PC-3 (cell line): ENCODE data around the gene NADSYN1. TPM values are rescaled to one million over a fixed set of nuclear protein-coding genes. Genes with fewer than 3 reads are reported as not detected.
A peak's percentile ranks its signal among the peaks of the same experiment; 100 is the strongest.

Experiments used
- ATAC-seq: fragments of 200-7000 bp; cut with Tn5 transposase; 2 replicates; pipeline ENCODE4 v1.9.1; 2020; ENCODE audit warnings: mild to moderate bottlenecking, moderate library complexity
- BruUV-seq: library from RNA; stranded (reverse); fragments of 400-500 nt; replicated peaks from 2 replicates; lab custom pipeline; 2021; lab: Mats Ljungman, UMichigan
- CTCF ChIA-PET: fragments of 300-600 bp; sonication (Branson Sonifier 250); formaldehyde crosslinking; loops from one replicate; lab custom pipeline; 2022; ENCODE audit warnings: antibody characterized with exemption; lab: Charles Lee
- POLR2A ChIA-PET: fragments of 300-600 bp; sonication (Branson Sonifier 250); formaldehyde crosslinking; loops from one replicate; lab custom pipeline; 2022; ENCODE audit warnings: antibody characterized with exemption; ENCODE audit not compliant: unreplicated experiment; lab: Charles Lee
- DNase-seq: peaks from one replicate; pipeline ENCODE4 v3.0.0-alpha.2; 2015
- H2AFZ ChIP-seq: fragments of 300-600 bp; sonication (generic); 2 replicates; pipeline ENCODE4 v1.6.0; 2016; ENCODE audit warnings: antibody characterized with exemption, low read length
- H3F3A ChIP-seq: fragments of 300-600 bp; sonication (generic); one replicate; pipeline ENCODE4 v1.6.0; 2017; ENCODE audit warnings: antibody characterized with exemption, low read length, control low read depth, mild to moderate bottlenecking; ENCODE audit not compliant: unreplicated experiment
- H3K27ac ChIP-seq: fragments of 300-600 bp; sonication (generic); 2 replicates; pipeline ENCODE4 v1.5.1; 2016; ENCODE audit warnings: mild to moderate bottlenecking, low read length
- H3K27me3 ChIP-seq: fragments of 300-600 bp; sonication (generic); 2 replicates; pipeline ENCODE4 v1.6.1; 2016; ENCODE audit warnings: low read length, mixed read lengths
- H3K36me3 ChIP-seq: fragments of 300-600 bp; sonication (generic); 2 replicates; pipeline ENCODE4 v1.6.1; 2016; ENCODE audit warnings: low read depth, mixed run types, low read length, mixed read lengths
- H3K4me1 ChIP-seq: fragments of 300-600 bp; sonication (generic); 2 replicates; pipeline ENCODE4 v1.5.1; 2016; ENCODE audit warnings: low read length; ENCODE audit not compliant: insufficient read depth
- H3K4me2 ChIP-seq: fragments of 300-600 bp; sonication (generic); 2 replicates; pipeline ENCODE4 v1.6.0; 2016; ENCODE audit warnings: low read length
- H3K4me3 ChIP-seq: fragments of 300-600 bp; sonication (generic); 2 replicates; pipeline ENCODE4 v1.5.1; 2016; ENCODE audit warnings: mild to moderate bottlenecking, low read length, mixed read lengths
- H3K79me2 ChIP-seq: fragments of 300-600 bp; sonication (generic); 2 replicates; pipeline ENCODE4 v1.6.1; 2017; ENCODE audit warnings: low read length, mixed read lengths
- H3K9ac ChIP-seq: fragments of 300-600 bp; sonication (generic); 2 replicates; pipeline ENCODE4 v1.6.0; 2016; ENCODE audit warnings: mild to moderate bottlenecking, low read length
- H3K9me2 ChIP-seq: fragments of 300-600 bp; sonication (generic); replicated peaks from 2 replicates; pipeline ENCODE4 v1.6.1; 2016; ENCODE audit warnings: mixed run types, low read length, mixed read lengths
- H3K9me3 ChIP-seq: fragments of 300-600 bp; sonication (generic); 2 replicates; pipeline ENCODE4 v1.6.1; 2016; ENCODE audit warnings: low read length, mixed read lengths
- H4K20me1 ChIP-seq: fragments of 300-600 bp; sonication (generic); 2 replicates; pipeline ENCODE4 v1.6.1; 2016; ENCODE audit warnings: low read length, mixed read lengths
- EZH2 ChIP-seq: fragments of 300-600 bp; sonication (generic); IDR thresholded peaks from one replicate; pipeline ENCODE4 v1.6.1; 2017; ENCODE audit warnings: antibody characterized with exemption, mild to moderate bottlenecking, low read length; ENCODE audit not compliant: unreplicated experiment
- EZH2phosphoT487 ChIP-seq: fragments of 300-600 bp; sonication (generic); IDR thresholded peaks from 2 replicates; pipeline ENCODE4 v1.6.1; 2018; ENCODE audit warnings: mild to moderate bottlenecking, antibody characterized with exemption, low read length, borderline replicate concordance
- intact Hi-C: fragments of 100-400 bp; cut with micrococcal nuclease; formaldehyde crosslinking; loops from 2 replicates; pipeline ENCODE4 v1.9.0; 2023
- total RNA-seq: library from RNA; depleted of rRNA; stranded (reverse); fragments of >200 nt; gene quantifications from 2 replicates; pipeline ENCODE4 v1.2.3, GENCODE V29; 2014
- TF ChIP-seq, protein P1 (sequence below): fragments of 300-600 bp; sonication (generic); conservative IDR thresholded peaks from 2 replicates; pipeline ENCODE4 v1.5.1; 2017; ENCODE audit warnings: antibody characterized with exemption, low read depth, mild to moderate bottlenecking, low read length

The NADSYN1 gene
- total RNA-seq, 1 experiment from 2014 or later, result 64.8 TPM

DNA sequence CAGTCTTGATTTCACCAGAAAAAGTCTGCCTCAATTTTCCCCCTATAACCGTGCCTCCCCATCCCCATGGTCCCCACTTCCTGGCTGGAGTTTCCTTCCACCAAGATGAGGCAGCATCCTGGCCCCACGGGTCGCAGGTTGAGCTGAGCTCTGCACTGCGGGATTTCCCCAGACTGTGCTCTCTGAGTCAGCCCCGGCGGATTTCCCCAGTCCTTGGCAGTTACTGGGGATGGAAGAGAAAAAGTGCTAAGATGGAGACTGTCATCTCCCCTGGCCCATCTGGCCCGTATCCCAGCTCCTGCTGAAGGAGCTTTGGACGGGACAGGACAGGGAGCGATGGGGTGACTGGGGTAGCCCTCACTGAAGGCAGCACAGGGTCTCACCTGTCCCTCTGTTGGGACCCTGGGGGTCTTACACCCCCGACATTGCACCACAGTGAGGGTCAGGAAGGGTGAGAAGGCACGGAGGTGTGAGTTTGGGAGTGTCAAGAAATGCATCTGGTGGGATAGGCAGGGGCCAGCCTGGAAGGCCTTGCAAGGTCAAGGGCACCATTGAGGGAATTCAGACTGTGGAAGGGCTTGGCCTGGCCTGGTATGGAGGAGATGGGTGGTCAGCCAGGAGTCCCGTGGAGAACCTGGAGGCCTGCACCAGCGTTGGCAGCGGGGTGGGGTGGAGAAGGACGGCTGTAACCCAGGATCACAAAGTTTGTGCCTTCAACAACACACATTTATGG, 36.5 kb downstream of the NADSYN1 start:
- Histone ChIP-seq H3K27me3 (no peaks in the 10 kb centered on the region), H3K4me1 (peaks cover 13% of the 10 kb centered on the region), H3K9me3 (no peaks in the 10 kb centered on the region), H3K9me2 (no peaks in the 10 kb centered on the region), H3K4me2 (no peak overlapping the region), H3F3A (no peaks in the 10 kb centered on the region), H2AFZ (no peak overlapping the region), H3K79me2 (no peaks in the 10 kb centered on the region), H3K4me3 (no peak overlapping the region), H4K20me1 (no peaks in the 10 kb centered on the region), H3K27ac (no peak overlapping the region), H3K36me3 (peaks cover 18% of the 10 kb centered on the region), H3K9ac (no peak overlapping the region)
- ChIA-PET CTCF (no interaction called here), POLR2A (no interaction called here)
- peak; percentile 15 for DNase-seq
- intact Hi-C loops, result no loop called here
- TF ChIP-seq EZH2phosphoT487 (no peak), EZH2 (no peak)
- TF ChIP-seq, protein P1, sequence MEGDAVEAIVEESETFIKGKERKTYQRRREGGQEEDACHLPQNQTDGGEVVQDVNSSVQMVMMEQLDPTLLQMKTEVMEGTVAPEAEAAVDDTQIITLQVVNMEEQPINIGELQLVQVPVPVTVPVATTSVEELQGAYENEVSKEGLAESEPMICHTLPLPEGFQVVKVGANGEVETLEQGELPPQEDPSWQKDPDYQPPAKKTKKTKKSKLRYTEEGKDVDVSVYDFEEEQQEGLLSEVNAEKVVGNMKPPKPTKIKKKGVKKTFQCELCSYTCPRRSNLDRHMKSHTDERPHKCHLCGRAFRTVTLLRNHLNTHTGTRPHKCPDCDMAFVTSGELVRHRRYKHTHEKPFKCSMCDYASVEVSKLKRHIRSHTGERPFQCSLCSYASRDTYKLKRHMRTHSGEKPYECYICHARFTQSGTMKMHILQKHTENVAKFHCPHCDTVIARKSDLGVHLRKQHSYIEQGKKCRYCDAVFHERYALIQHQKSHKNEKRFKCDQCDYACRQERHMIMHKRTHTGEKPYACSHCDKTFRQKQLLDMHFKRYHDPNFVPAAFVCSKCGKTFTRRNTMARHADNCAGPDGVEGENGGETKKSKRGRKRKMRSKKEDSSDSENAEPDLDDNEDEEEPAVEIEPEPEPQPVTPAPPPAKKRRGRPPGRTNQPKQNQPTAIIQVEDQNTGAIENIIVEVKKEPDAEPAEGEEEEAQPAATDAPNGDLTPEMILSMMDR, result no peak
- no TSS peak for BruUV-seq
- ATAC-seq, result peak; percentile 30; the same call in 1 of the 2 replicates

DNA sequence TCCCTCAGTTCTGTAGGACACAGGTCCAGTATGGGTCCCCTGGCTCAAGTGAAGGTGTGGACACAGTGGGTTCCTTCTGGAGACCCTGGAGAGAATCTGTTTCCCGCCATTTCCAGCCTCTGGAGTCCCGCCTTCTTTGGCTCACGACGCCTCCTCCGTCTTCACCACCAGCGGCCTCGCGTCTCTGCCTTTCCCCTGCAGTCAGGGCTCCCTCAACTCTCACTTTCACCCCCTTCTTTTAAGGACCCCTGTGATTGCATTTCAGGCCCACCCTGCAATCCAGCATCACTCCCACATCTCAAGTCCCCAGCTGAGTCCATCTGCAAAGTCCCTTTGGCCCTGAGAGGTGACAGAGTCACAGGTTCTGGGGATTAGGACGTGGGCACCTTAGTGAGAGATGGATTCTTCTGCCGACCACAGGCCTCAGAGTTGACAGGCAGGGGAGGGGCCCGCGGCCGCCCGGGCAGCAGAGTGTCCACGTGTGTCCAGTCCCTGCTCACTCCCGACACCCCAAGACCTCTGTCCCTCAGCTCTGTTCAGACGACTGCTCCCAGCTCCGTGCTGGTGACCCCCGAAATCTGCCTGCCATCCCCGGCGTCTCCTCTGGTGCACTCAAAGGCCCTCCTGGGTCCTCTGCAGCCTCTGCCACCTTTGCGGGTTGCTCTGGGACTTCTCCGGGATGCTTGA, 37.2 kb downstream of the NADSYN1 start:
- no peaks in the 10 kb centered on the region for H3K9me2 ChIP-seq
- BruUV-seq, result no TSS peak
- CTCF ChIA-PET, result no interaction called here
- POLR2A ChIA-PET, result no interaction called here
- H4K20me1 ChIP-seq, result no peaks in the 10 kb centered on the region
- H3K4me1 ChIP-seq, result peaks cover 13% of the 10 kb centered on the region
- ATAC-seq, result no peak
- H3K79me2 ChIP-seq, result no peaks in the 10 kb centered on the region
- no peaks in the 10 kb centered on the region for H3K27me3 ChIP-seq
- no peak for DNase-seq
- H3K9ac ChIP-seq, result no peak overlapping the region
- H3K27ac ChIP-seq, result no peak overlapping the region
- H3K4me3 ChIP-seq, result no peak overlapping the region
- no peaks in the 10 kb centered on the region for H3F3A ChIP-seq
- H2AFZ ChIP-seq, result no peak overlapping the region
- peaks cover 12% of the 10 kb centered on the region for H3K36me3 ChIP-seq
- intact Hi-C loops, result no loop called here
- H3K9me3 ChIP-seq, result no peaks in the 10 kb centered on the region
- TF ChIP-seq, protein P1, result no peak
- no peak for TF ChIP-seq EZH2
- no peak for TF ChIP-seq EZH2phosphoT487
- H3K4me2 ChIP-seq, result no peak overlapping the region
